GM21528 (cell line): ENCODE measurements around the gene ZBTB40.

Source experiments
- ATAC-seq: cut with Tn5 transposase; IDR thresholded peaks from one replicate; pipeline ENCODE4 v1.9.1; 2021; ENCODE audit warnings: mild to moderate bottlenecking, moderate library complexity; ENCODE audit not compliant: unreplicated experiment, low FRiP score

The ZBTB40 gene

DNA sequence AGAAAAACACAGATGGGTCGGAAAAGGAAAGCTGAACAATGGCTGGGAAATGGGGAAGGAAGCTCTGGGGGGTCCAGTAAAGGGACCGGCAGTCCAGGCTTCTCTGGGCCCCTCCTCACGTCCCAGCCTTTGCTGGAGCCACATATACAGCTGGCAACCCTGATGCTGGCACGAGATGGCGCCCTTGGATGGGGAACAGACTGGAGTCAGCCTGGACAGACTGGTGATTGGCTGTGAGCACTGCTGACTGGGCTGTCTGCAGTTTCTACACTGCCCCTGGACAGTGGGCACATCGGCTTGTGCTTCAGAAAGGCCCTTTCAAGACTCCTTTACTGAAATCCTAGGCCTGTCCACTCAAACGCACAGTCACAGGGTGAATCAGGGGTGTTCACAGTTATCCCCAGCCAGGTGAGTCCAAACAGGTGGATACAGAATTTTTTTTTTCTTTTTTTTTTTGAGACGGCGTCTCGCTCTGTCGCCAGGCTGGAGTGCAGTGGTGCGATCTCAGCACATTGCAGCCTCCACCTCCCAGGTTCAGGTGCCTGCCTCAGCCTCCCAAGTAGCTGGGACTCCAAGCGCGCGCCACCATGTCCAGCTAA is 31.1 kb upstream of the ZBTB40 start:
- ATAC-seq = no peak

DNA sequence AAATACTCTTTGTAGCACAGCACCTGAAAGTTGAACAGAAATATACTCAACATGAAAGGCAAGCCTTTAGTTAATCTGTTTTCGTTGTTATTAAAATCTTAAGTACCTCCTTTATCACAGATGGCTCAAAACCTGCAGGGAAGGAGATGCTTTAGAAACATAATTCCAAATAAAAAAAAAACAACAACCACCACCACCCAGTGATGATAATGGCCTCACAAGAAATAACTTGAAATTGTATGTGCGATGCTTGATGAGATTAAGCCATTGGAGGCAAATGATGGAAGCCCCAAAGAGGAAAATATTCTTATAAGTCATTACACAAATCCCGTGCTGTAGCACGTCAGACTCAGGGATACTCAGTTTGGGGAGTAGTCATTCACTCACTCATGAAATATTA is 24.9 kb upstream of the ZBTB40 start:
- ATAC-seq = no peak

- ATAC-seq = no peak
Measured at GRCh38 chr1:22428672-22429071, 23.0 kb upstream of the ZBTB40 start.

- no peak for ATAC-seq
Measured at GRCh38 chr1:22431965-22432364, 19.7 kb upstream of the ZBTB40 start.

GRCh38 chr1:22434717-22435116 is 16.9 kb upstream of the ZBTB40 start:
- no peak for ATAC-seq

DNA sequence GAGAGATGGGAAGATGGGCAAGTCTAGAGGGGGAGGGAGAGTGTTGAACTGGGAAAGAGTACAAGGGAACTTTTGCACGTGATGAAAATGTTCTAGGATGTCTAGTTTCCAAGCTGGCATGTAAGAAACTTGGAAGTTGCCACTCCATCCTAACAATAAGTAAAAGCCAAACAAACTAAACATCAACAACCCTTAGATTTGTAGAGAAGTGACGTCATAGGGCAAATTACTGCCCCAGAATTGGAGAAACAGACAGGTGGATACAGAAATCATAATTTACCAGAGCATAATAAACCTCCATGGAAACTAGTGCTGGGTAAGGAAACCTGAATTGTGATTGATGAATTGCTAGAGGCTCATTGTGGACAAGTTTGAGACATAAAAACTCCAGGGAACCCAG is 14.7 kb upstream of the ZBTB40 start:
- ATAC-seq = no peak

DNA sequence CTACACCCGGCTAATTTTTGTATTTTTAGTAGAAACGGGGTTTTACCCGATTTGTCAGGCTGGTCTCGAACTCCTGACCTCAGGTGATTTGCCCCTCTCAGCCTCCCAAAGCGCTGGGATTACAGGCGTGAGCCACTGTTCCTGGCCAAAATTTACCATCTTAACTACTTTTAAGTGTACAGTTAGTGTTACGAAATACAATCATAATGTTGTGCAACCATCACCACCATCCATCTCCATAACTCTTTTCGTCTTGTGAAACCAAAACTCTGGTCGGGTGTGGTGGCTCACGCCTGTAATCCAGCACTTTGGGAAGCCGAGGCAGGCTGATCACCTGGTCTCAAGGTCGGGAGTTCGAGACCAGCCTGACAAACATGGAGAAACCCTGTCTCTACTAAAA is 14.1 kb upstream of the ZBTB40 start:
- ATAC-seq = no peak

GRCh38 chr1:22440582-22440981 is 11.1 kb upstream of the ZBTB40 start:
- no peak for ATAC-seq

DNA sequence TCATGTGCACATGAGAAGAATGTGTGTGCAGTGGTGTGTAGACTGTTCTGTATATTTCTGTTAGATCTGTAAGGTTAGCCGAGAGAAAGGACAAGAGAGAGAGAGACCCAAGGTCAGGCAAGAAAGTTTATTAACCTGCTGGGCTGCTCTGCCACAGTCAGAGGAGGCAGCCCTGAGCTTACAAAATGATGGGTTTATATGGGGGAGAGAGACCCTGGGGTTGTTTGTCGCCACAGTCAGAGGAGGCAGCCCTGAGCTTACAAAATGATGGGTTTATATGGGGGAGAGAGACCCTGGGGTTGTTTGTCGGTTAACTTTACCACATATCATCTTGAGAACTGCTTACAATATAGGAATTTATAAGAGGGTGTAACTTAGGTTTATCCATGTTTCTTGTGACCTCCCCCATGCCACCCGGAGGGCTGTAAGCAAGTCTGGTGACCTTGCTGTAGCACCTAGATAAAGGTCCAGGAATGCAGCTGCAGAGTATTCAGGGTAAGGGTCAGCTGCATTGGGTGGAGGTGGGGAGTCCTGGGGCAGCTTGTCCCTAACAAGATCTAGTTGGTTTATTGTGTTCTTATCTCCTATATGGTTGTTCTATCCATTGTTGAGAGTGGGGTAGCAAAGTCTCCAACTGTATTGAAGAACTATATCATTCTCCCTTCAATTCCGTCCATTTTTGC is 9.3 kb upstream of the ZBTB40 start:
- no peak for ATAC-seq

GRCh38 chr1:22443332-22443731 is 8.3 kb upstream of the ZBTB40 start:
- no peak for ATAC-seq

DNA sequence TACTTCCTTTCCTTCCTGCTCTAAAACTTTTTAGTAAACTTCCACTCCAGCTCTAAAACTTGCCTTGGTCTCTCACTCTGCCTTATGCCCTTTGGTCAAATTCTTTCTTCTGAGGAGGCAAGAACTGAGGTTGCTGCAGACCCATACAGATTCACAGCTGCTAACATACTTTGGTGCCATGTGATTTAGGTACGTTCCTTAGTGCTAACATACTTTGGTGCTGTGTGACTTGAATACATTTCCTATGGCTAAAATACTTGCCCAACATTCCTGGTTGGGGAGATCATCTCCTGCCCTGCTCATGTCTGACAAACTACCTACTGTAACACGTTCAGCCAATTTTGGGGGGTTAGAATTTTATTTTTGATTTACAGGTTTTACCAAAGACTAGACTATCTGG is 6.8 kb upstream of the ZBTB40 start:
- ATAC-seq = no peak

- no peak for ATAC-seq
Measured at GRCh38 chr1:22447621-22448111, 4.0 kb upstream of the ZBTB40 start.

- no peak for ATAC-seq
Measured at GRCh38 chr1:22449636-22450035, 2.0 kb upstream of the ZBTB40 start.

- ATAC-seq = no peak
Measured at GRCh38 chr1:22450351-22451021, 1.2 kb upstream of the ZBTB40 start.

DNA sequence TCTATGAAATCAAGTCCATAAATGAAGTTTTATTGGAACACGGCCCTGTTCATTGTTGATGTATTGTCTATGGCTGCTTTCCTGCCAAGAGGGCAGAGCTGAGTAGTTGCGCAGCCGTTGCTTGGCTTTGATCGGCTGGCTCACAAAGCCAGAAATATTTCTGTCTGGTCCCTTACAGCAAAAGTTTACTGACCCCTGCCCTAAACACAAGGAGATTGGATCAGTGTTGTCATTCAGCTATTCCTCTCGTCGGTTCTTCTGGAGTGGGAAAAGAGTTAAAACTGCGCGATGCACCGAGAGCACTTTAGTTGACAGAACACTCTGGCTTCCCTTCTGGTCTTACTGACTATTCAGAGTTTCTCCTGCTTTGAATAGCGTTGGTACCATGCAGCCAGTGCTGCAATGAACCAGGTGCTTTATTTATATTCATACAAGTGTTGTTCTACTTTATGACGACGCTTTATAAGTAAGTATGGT is 868 bp downstream of the ZBTB40 start:
- ATAC-seq = peak; percentile 20

DNA sequence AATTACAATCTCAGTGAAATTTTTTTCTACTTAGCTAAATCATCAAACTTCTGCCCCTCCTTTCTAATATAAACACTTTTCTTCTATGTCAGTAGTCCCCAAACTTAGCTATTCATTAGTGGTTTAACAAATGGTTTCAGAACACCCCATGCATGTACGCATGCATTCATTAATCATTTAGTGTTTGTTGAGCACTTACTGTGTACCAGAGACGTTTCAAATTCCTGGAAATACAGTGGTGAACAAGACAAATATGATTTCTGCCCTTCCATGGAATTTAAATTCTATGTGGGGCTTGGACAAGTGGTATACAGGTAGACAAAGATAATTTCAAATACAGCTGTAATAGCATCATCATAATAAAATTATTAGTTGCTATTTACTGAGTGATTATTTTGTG is 1.5 kb downstream of the ZBTB40 start:
- no peak for ATAC-seq

- no peak for ATAC-seq
Measured at GRCh38 chr1:22454476-22455056, 2.9 kb downstream of the ZBTB40 start.

DNA sequence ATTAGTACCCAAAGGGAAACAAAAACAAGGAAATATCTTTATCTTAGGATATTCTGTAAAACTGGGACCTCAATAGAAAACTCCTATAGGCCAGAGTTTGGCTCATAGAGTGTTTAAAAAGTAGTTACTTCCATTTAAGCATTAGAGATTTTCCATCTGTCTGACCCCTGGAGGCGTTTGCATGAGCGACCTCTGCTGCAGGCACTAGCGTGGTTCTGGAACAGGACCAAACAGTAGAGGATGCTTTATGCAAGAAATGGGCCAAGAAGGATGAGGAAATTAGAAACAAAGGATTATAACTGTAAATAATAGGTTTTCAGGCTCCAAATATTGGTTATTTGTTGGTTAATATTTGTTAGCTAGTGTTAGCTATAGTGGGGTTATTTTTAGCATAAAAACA is 5.7 kb downstream of the ZBTB40 start:
- no peak for ATAC-seq

DNA sequence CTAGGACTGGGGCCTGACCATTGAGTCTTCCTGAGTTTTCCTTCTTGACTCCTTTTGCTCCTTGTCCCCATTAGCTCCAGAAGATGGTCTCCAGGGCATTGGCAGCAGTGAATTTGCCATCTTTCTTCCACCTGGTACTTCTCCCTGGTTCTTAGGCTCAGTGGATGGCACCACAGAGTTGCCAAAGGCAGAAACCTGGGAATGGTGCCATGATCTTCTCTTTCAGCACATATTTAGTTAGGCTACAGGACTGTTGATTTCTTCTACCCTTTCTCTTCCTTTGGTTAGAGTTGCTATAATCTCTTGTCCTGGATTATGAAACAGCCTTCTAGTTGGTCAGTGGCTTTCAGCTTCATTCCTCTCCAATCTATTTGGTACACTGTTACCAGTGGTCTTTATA is 6.2 kb downstream of the ZBTB40 start:
- no peak for ATAC-seq

- no peak for ATAC-seq
Measured at GRCh38 chr1:22461100-22461499, 9.4 kb downstream of the ZBTB40 start.
